Neural cell (in vitro differentiated cells): ENCODE results near the gene ADPRH.

ENCODE experiments used
- EZH2 ChIP-seq: fragments of 200-600, 300-800 bp; shearing (Covaris generic), sonication (generic); IDR thresholded peaks from 2 replicates; pipeline ENCODE4 v1.6.1; 2014; ENCODE audit warnings: antibody characterized with exemption, low read length, borderline replicate concordance, mild to moderate bottlenecking; ENCODE audit not compliant: insufficient read depth, poor library complexity, severe bottlenecking
- MXI1 ChIP-seq: fragments of 450-650 bp; conservative IDR thresholded peaks from 2 replicates; pipeline ENCODE4 v1.6.1; 2014; ENCODE audit warnings: antibody characterized with exemption, mild to moderate bottlenecking; ENCODE audit not compliant: poor library complexity, severe bottlenecking
- TF ChIP-seq, protein P1 (sequence below): fragments of 450-650 bp; IDR thresholded peaks from 2 replicates; pipeline ENCODE4 v1.5.1; 2014; ENCODE audit warnings: antibody characterized with exemption, mild to moderate bottlenecking, moderate library complexity; ENCODE audit not compliant: poor library complexity, severe bottlenecking

DNA sequence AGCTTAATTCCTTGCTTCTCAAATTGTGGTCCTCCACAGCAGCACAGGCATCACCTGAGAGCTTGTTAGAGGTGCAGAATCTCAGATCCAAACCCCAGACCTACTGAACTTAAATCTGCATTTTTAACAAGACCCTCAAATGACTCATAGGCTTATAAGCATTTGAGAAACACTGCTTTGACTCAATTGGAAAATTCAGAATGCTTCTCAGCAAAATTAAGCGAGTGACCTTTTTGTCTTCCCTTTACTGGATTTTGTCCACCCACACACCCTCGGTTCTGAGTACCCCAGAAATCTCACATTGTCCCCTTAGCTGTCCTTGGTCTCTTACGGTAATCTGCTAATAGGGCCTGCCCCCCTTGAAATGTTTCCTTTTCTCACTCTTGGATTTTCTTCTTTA, 37.7 kb upstream of the ADPRH start:
- no peak for TF ChIP-seq MXI1
- TF ChIP-seq EZH2 = no peak
- TF ChIP-seq, protein P1, sequence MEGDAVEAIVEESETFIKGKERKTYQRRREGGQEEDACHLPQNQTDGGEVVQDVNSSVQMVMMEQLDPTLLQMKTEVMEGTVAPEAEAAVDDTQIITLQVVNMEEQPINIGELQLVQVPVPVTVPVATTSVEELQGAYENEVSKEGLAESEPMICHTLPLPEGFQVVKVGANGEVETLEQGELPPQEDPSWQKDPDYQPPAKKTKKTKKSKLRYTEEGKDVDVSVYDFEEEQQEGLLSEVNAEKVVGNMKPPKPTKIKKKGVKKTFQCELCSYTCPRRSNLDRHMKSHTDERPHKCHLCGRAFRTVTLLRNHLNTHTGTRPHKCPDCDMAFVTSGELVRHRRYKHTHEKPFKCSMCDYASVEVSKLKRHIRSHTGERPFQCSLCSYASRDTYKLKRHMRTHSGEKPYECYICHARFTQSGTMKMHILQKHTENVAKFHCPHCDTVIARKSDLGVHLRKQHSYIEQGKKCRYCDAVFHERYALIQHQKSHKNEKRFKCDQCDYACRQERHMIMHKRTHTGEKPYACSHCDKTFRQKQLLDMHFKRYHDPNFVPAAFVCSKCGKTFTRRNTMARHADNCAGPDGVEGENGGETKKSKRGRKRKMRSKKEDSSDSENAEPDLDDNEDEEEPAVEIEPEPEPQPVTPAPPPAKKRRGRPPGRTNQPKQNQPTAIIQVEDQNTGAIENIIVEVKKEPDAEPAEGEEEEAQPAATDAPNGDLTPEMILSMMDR = no peak
